Stimulated activated CD4-positive, alpha-beta T cell treated with anti-CD3 and anti-CD28 coated beads, Interleukin-2, amount 100 ng/mL, for 4 hours (primary cell): ENCODE measurements around the gene SLC27A2.

Experiments
- DNase-seq: peaks from one replicate; pipeline ENCODE4 v3.0.0-alpha.2; 2020; ENCODE audit warnings: low read depth

Gene SLC27A2

GRCh38 chr15:50241684-50242450 lies 59.9 kb downstream of the SLC27A2 start:
- DNase-seq = no peak

- no peak for DNase-seq
Measured at GRCh38 chr15:50244153-50244552, 62.2 kb downstream of the SLC27A2 start.

GRCh38 chr15:50244959-50245624 lies 63.1 kb downstream of the SLC27A2 start:
- DNase-seq = no peak

- no peak for DNase-seq
Measured at GRCh38 chr15:50246631-50247030, 64.6 kb downstream of the SLC27A2 start.

GRCh38 chr15:50247819-50248655 lies 66.0 kb downstream of the SLC27A2 start:
- DNase-seq = peak; percentile 45

GRCh38 chr15:50248994-50249582 lies 67.1 kb downstream of the SLC27A2 start:
- DNase-seq = no peak

GRCh38 chr15:50249704-50250103 lies 67.7 kb downstream of the SLC27A2 start:
- no peak for DNase-seq

- no peak for DNase-seq
Measured at GRCh38 chr15:50250760-50251394, 68.9 kb downstream of the SLC27A2 start.

- DNase-seq = no peak
Measured at GRCh38 chr15:50251638-50252182, 69.7 kb downstream of the SLC27A2 start.

GRCh38 chr15:50252556-50252955 lies 70.6 kb downstream of the SLC27A2 start:
- DNase-seq = no peak

- DNase-seq = no peak
Measured at GRCh38 chr15:50256188-50257041, 74.4 kb downstream of the SLC27A2 start.

GRCh38 chr15:50257332-50257731 lies 75.3 kb downstream of the SLC27A2 start:
- no peak for DNase-seq

- DNase-seq = no peak
Measured at GRCh38 chr15:50257924-50258323, 75.9 kb downstream of the SLC27A2 start.

- no peak for DNase-seq
Measured at GRCh38 chr15:50259276-50259675, 77.3 kb downstream of the SLC27A2 start.

GRCh38 chr15:50260969-50261496 lies 79.0 kb downstream of the SLC27A2 start:
- no peak for DNase-seq

GRCh38 chr15:50261981-50262380 lies 80.0 kb downstream of the SLC27A2 start:
- DNase-seq = no peak

GRCh38 chr15:50262533-50262932 lies 80.5 kb downstream of the SLC27A2 start:
- peak; percentile 42 for DNase-seq

GRCh38 chr15:50265620-50266019 lies 83.6 kb downstream of the SLC27A2 start, which contains the start of gene HDC:
TSS of gene HDC (minus strand) at chr15:50265726. CDS start at chr15:50265623, 103 bp downstream.
- DNase-seq = no peak

- no peak for DNase-seq
Measured at GRCh38 chr15:50267577-50267976, 85.6 kb downstream of the SLC27A2 start.

- DNase-seq = no peak
Measured at GRCh38 chr15:50275091-50275490, 93.1 kb downstream of the SLC27A2 start.
